Gastrocnemius medialis (tissue), 4 donors: ENCODE measurements around the gene CCDC12.

Source experiments
- POLR2A ChIP-seq, 2 donors: fragments of 450-650 bp; IDR thresholded peaks; one replicate each; pipeline ENCODE4 v1.6.1; 2017; ENCODE audit warnings: antibody characterized with exemption in 2 of 2, mild to moderate bottlenecking in 2 of 2, moderate library complexity in 2 of 2
- TF ChIP-seq, protein P1 (sequence below), 5 experiments: fragments of 450-650 bp in 3 of 5; fragments of 200-600 bp in 2 of 5; sonication (generic) in 2 of 5; IDR thresholded peaks in 4 of 5; conservative IDR thresholded peaks in 1 of 5; 1 replicate in 4 of 5; 2 replicates in 1 of 5; pipeline ENCODE4 v1.5.1; 2016 to 2019; ENCODE audit warnings: antibody characterized with exemption in 5 of 5, mild to moderate bottlenecking in 3 of 5, moderate library complexity in 3 of 5

DNA sequence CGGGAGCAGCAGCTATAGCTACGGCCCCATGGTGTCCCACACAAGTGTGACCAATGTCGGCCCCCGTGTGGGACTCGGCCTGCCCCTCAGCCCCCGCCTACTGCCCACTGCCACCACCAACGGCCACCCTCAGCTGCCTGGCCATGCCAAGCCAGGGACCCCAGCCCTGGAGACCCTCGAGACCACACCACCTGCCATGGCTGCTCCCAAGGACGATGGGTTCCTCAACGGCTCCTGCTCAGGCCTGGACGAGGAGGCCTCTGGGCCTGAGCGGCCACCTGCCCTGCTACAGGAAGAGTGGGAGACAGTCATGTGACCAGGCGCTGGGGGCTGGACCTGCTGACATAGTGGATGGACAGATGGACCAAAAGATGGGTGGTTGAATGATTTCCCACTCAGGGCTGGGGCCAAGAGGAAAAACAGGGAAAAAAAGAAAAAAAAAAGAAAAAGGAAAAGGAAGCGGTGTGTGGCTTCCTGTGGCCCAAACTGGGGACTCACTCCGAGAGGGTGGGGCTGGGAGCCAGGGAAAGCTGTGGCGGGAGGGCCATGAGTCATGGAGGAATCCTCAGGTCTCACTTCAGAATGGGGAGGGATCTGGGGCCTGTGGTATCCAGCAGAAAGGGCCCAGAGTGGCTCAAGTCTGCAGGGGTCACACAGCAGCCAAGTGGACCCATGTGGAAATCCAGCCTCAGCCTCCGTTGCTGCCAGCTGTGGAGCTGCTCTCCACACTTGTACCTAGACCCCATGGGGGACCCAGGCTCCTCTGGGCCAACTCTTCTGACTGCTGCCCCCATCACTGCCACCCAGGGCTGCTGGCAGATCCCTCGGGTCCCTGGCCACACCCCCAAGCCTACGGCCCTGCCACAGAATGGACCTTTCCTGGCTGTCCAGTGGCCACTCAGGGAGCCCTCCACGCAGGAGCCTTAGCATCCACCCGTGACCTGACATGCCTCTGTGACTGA lies 72.9 kb downstream of the CCDC12 start:
- TF ChIP-seq, protein P1, sequence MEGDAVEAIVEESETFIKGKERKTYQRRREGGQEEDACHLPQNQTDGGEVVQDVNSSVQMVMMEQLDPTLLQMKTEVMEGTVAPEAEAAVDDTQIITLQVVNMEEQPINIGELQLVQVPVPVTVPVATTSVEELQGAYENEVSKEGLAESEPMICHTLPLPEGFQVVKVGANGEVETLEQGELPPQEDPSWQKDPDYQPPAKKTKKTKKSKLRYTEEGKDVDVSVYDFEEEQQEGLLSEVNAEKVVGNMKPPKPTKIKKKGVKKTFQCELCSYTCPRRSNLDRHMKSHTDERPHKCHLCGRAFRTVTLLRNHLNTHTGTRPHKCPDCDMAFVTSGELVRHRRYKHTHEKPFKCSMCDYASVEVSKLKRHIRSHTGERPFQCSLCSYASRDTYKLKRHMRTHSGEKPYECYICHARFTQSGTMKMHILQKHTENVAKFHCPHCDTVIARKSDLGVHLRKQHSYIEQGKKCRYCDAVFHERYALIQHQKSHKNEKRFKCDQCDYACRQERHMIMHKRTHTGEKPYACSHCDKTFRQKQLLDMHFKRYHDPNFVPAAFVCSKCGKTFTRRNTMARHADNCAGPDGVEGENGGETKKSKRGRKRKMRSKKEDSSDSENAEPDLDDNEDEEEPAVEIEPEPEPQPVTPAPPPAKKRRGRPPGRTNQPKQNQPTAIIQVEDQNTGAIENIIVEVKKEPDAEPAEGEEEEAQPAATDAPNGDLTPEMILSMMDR (IDR thresholded peaks at IDR 0.05 in 4 of 5, conservative IDR thresholded peaks at IDR 0.05 in 1 of 5) = no peak
- no peak for TF ChIP-seq POLR2A (IDR thresholded peaks at IDR 0.05)
